ENCODE data around the gene LUC7L3.

LUC7L3 gene

DNA sequence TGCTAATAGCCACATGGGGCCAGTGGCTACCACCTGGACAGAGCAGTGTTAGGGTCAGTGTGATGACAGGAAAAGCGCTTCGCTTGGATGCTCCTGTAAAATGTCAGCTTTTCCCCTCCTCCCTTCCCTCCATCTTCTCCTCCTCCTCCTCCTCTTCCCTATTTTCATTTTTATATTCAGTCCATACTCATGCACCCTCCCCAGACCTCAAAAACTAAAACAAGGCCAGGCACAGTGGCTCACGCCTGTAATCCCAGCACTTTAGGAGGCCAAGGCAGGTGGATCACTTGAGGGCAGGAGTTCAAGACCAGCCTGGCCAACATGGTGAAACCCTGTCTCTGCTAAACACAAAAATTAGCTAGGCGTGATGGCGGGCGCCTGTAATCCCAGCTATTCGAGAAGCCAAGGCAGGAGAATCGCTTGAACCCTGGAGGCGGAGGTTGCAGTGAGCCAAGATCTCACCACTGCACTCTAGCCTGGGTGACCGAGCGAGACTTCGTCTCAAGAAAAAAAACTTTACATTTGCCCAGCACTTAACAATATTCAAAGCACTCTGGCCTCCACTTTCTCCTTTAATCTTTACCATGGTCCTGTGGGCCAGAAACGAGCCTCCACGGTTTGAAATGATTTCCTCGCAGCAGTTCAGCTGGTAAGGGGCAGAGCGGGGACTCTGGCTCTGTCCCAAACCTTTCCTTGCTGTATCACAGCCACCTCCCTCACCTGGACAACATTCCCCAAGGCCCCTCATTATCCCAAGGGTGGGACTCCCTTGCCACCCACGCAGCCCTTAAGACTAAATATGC lies 33.5 kb upstream of the LUC7L3 start:
- H2AFZ ChIP-seq (ENCODE audit: low read length): no peak overlapping the region
- H3K9me2 ChIP-seq (replicated peaks; ENCODE audit: insufficient read depth, low read length): no peaks in the 10 kb centered on the region
- H4K20me1 ChIP-seq (ENCODE audit: insufficient read depth, low read length): no peaks in the 10 kb centered on the region
- no peaks in the 10 kb centered on the region for H3F3A ChIP-seq (ENCODE audit: insufficient read depth, low read length)
- H3K9me3 ChIP-seq (replicated peaks; ENCODE audit: insufficient read depth, low read length): no peaks in the 10 kb centered on the region
- H3K27me3 ChIP-seq (replicated peaks; ENCODE audit: insufficient read depth, low read length): 0 out of 2 replicates have a peak, but pooled peaks cover 8% of the 10 kb centered on the region
- H3K4me2 ChIP-seq (ENCODE audit: low read depth, low read length): no peak overlapping the region
- DNase-seq: no peak
- H3K4me1 ChIP-seq (ENCODE audit: low read length): no peaks in the 10 kb centered on the region
- H3K9ac ChIP-seq (ENCODE audit: low read length): no peak overlapping the region
- no peaks in the 10 kb centered on the region for H3K36me3 ChIP-seq (replicated peaks; ENCODE audit: insufficient read depth, low read length)
- H3K79me2 ChIP-seq (ENCODE audit: low read length): no peaks in the 10 kb centered on the region
- H3K4me3 ChIP-seq (ENCODE audit: low read length): no peak overlapping the region
- TF ChIP-seq, protein P1, sequence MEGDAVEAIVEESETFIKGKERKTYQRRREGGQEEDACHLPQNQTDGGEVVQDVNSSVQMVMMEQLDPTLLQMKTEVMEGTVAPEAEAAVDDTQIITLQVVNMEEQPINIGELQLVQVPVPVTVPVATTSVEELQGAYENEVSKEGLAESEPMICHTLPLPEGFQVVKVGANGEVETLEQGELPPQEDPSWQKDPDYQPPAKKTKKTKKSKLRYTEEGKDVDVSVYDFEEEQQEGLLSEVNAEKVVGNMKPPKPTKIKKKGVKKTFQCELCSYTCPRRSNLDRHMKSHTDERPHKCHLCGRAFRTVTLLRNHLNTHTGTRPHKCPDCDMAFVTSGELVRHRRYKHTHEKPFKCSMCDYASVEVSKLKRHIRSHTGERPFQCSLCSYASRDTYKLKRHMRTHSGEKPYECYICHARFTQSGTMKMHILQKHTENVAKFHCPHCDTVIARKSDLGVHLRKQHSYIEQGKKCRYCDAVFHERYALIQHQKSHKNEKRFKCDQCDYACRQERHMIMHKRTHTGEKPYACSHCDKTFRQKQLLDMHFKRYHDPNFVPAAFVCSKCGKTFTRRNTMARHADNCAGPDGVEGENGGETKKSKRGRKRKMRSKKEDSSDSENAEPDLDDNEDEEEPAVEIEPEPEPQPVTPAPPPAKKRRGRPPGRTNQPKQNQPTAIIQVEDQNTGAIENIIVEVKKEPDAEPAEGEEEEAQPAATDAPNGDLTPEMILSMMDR (IDR thresholded peaks at IDR 0.05; ENCODE audit: low read length): no peak
- TF ChIP-seq EZH2 (optimal IDR thresholded peaks at IDR 0.05; ENCODE audit: low read depth, low read length): no peak
- no peak for TF ChIP-seq EZH2phosphoT487 (IDR thresholded peaks at IDR 0.05; ENCODE audit: low read length)
- H3K27ac ChIP-seq (ENCODE audit: low read length): no peak overlapping the region

DNA sequence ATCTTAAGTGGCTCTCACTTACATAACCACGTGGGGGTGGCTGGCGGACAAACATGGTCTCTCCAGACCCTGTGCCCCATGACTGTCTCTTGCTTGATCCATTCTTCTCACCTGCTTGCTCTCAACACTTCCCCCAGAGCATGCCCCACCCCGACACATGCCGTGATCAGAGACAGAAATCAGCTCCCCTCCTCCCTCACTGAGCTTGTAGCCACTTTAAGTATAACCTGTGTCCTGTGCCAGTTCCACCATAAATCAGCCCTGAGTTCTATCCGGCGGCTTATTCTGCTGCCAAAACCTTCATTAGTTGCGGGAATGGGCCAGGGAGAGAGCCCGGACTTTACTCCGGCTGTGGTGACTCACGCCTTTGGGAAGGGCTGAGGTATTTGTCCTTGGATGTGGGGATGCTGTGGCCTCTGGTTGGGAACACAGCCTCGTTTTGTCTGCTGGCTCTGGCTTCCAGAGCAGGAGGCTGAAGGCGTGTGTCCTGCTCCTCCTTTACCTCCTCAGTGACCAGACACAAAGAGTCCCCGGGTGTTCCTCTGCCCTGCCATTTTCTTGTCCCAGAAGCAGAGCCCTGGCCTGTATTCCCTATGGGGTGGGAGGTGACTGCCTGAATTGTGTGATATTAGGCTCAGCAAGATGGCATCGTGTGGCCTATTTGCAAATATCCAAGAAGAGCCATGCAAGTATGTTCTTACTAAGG lies 32.8 kb upstream of the LUC7L3 start:
- H3K4me1 ChIP-seq (ENCODE audit: low read length): no peaks in the 10 kb centered on the region
- no peaks in the 10 kb centered on the region for H3K9me2 ChIP-seq (replicated peaks; ENCODE audit: insufficient read depth, low read length)
- TF ChIP-seq, protein P1 (IDR thresholded peaks at IDR 0.05; ENCODE audit: low read length): no peak
- no peak for TF ChIP-seq EZH2phosphoT487 (IDR thresholded peaks at IDR 0.05; ENCODE audit: low read length)
- TF ChIP-seq EZH2 (optimal IDR thresholded peaks at IDR 0.05; ENCODE audit: low read depth, low read length): no peak
- no peak for DNase-seq
- no peak overlapping the region for H3K4me2 ChIP-seq (ENCODE audit: low read depth, low read length)
- 0 out of 2 replicates have a peak, but pooled peaks cover 3% of the 10 kb centered on the region for H3K27me3 ChIP-seq (replicated peaks; ENCODE audit: insufficient read depth, low read length)
- no peaks in the 10 kb centered on the region for H3F3A ChIP-seq (ENCODE audit: insufficient read depth, low read length)
- no peaks in the 10 kb centered on the region for H4K20me1 ChIP-seq (ENCODE audit: insufficient read depth, low read length)
- no peaks in the 10 kb centered on the region for H3K79me2 ChIP-seq (ENCODE audit: low read length)
- no peak overlapping the region for H3K27ac ChIP-seq (ENCODE audit: low read length)
- H3K4me3 ChIP-seq (ENCODE audit: low read length): no peak overlapping the region
- H2AFZ ChIP-seq (ENCODE audit: low read length): no peak overlapping the region
- no peak overlapping the region for H3K9ac ChIP-seq (ENCODE audit: low read length)
- H3K36me3 ChIP-seq (replicated peaks; ENCODE audit: insufficient read depth, low read length): no peaks in the 10 kb centered on the region
- no peaks in the 10 kb centered on the region for H3K9me3 ChIP-seq (replicated peaks; ENCODE audit: insufficient read depth, low read length)

DNA sequence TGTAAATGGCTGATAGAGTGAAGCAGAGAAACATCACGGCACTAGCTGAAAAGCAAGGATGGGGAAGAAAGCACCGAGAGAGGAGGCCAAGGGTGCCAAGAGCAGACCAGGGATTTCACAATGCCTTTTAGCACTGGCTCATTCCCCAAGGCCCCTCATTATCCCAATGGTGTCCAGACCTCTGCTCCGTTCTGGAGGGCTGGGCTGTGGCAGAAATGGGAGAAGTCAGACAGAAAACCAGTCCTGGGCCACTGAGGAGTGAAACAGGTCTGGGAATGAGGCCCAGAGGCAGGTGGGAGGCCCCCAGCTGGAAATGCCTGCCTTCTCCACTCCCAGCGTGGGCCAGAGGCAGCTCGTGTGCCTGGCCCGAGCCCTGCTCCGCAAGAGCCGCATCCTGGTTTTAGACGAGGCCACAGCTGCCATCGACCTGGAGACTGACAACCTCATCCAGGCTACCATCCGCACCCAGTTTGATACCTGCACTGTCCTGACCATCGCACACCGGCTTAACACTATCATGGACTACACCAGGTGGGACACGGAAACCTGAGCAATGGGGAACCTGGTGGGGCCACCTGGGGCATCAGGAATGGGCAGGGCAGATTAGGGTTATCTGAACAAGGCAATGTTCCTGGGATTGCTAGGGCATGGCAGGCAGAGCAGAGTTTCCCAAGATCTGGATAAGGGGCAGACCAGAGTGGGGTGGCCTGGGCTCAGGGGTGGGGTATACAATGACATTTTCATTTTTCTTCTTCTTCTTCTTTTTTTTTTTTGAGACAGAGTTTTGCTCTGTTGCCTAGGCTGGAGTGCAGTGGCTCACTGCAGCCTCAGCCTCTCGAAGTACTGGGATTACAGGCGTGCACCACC lies 32.0 kb upstream of the LUC7L3 start:
- Histone ChIP-seq H3K27me3 (replicated peaks; ENCODE audit: insufficient read depth, low read length) (no peaks in the 10 kb centered on the region), H3K79me2 (ENCODE audit: low read length) (no peaks in the 10 kb centered on the region), H3K4me2 (ENCODE audit: low read depth, low read length) (no peak overlapping the region), H2AFZ (ENCODE audit: low read length) (no peak overlapping the region), H3K9me2 (replicated peaks; ENCODE audit: insufficient read depth, low read length) (no peaks in the 10 kb centered on the region), H4K20me1 (ENCODE audit: insufficient read depth, low read length) (no peaks in the 10 kb centered on the region), H3K9ac (ENCODE audit: low read length) (no peak overlapping the region), H3K9me3 (replicated peaks; ENCODE audit: insufficient read depth, low read length) (no peaks in the 10 kb centered on the region), H3F3A (ENCODE audit: insufficient read depth, low read length) (no peaks in the 10 kb centered on the region), H3K4me3 (ENCODE audit: low read length) (no peak overlapping the region), H3K27ac (ENCODE audit: low read length) (no peak overlapping the region), H3K4me1 (ENCODE audit: low read length) (no peaks in the 10 kb centered on the region), H3K36me3 (replicated peaks; ENCODE audit: insufficient read depth, low read length) (no peaks in the 10 kb centered on the region)
- TF ChIP-seq EZH2 (optimal IDR thresholded peaks at IDR 0.05; ENCODE audit: low read depth, low read length): no peak
- TF ChIP-seq EZH2phosphoT487 (IDR thresholded peaks at IDR 0.05; ENCODE audit: low read length): no peak
- TF ChIP-seq, protein P1 (IDR thresholded peaks at IDR 0.05; ENCODE audit: low read length): no peak
- no peak for DNase-seq

Measured in MM.1S (cell line).